RPMI7951 (cell line): ENCODE measurements around the gene PLEKHG7. TPM values are rescaled to one million over a fixed set of nuclear protein-coding genes. Genes with fewer than 3 reads are reported as not detected.
"Not testable (repeated sequence)": the region's sequence is repeated elsewhere in the genome, so short reads cannot be mapped to it uniquely, and the experiment has no call there.

Experiments used
- DNase-seq: peaks from one replicate; pipeline ENCODE4 v3.0.0-alpha.2; 2012; ENCODE audit warnings: low read depth
- total RNA-seq: library from RNA; depleted of rRNA; stranded (reverse); fragments of >200 nt; shearing (Covaris generic); gene quantifications from 2 replicates; pipeline ENCODE4 v1.2.3, GENCODE V29; 2014; rRNA removed

The PLEKHG7 gene
- total RNA-seq, result not detected in 2 replicates

- DNase-seq, result no peak
Measured at GRCh38 chr12:92702754-92703679, at the start of gene PLEKHG7. Gene PLEKHG7, plus strand, starts transcription at chr12:92702989. Its CDS starts 3,643 bp downstream, at chr12:92706632.

GRCh38 chr12:92654256-92654655 lies 48.5 kb upstream of the PLEKHG7 start:
- DNase-seq, result not testable (repeated sequence)

GRCh38 chr12:92654929-92655328 lies 47.9 kb upstream of the PLEKHG7 start:
- no peak for DNase-seq

- no peak for DNase-seq
Measured at GRCh38 chr12:92656911-92657310, 45.9 kb upstream of the PLEKHG7 start.

- no peak for DNase-seq
Measured at GRCh38 chr12:92657770-92658169, 45.0 kb upstream of the PLEKHG7 start.

- no peak for DNase-seq
Measured at GRCh38 chr12:92658611-92659010, 44.2 kb upstream of the PLEKHG7 start.

- no peak for DNase-seq
Measured at GRCh38 chr12:92661269-92661668, 41.5 kb upstream of the PLEKHG7 start.

- no peak for DNase-seq
Measured at GRCh38 chr12:92665496-92665895, 37.3 kb upstream of the PLEKHG7 start.

- DNase-seq, result no peak
Measured at GRCh38 chr12:92668739-92669138, 34.0 kb upstream of the PLEKHG7 start.

GRCh38 chr12:92671524-92671923 lies 31.3 kb upstream of the PLEKHG7 start:
- DNase-seq, result not testable (repeated sequence)

GRCh38 chr12:92673756-92674155 lies 29.0 kb upstream of the PLEKHG7 start:
- no peak for DNase-seq

GRCh38 chr12:92674500-92674899 lies 28.3 kb upstream of the PLEKHG7 start:
- DNase-seq, result no peak

GRCh38 chr12:92675092-92675865 lies 27.5 kb upstream of the PLEKHG7 start:
- DNase-seq, result no peak

GRCh38 chr12:92676710-92677109 lies 26.1 kb upstream of the PLEKHG7 start:
- no peak for DNase-seq

GRCh38 chr12:92690601-92691000 lies 12.2 kb upstream of the PLEKHG7 start:
- no peak for DNase-seq

- no peak for DNase-seq
Measured at GRCh38 chr12:92695056-92695455, 7.7 kb upstream of the PLEKHG7 start.

- DNase-seq, result no peak
Measured at GRCh38 chr12:92695577-92695976, 7.2 kb upstream of the PLEKHG7 start.

GRCh38 chr12:92696216-92696615 lies 6.6 kb upstream of the PLEKHG7 start:
- DNase-seq, result peak; percentile 55

- no peak for DNase-seq
Measured at GRCh38 chr12:92698474-92698873, 4.3 kb upstream of the PLEKHG7 start.

- no peak for DNase-seq
Measured at GRCh38 chr12:92701441-92701840, 1.3 kb upstream of the PLEKHG7 start.

GRCh38 chr12:92703786-92704185 lies 997 bp downstream of the PLEKHG7 start:
- no peak for DNase-seq

GRCh38 chr12:92706594-92706993 lies 3.8 kb downstream of the PLEKHG7 start:
- no peak for DNase-seq

- no peak for DNase-seq
Measured at GRCh38 chr12:92707926-92708325, 5.1 kb downstream of the PLEKHG7 start.
